ENCODE data around the gene MATCAP1. TPM values are rescaled to one million over a fixed set of nuclear protein-coding genes. Genes with fewer than 3 reads are reported as not detected.

MATCAP1 gene
- total and polyA plus RNA-seq, 2 of the 13 experiments (the other 11 are each of a cell fraction or from before 2014, with no cell fraction given) = 11.2 to 24.5 TPM

GRCh38 chr16:67226804-67227566, 43.2 kb upstream of the MATCAP1 start, which contains the start of gene TMEM208 (continued):
- TF ChIP-seq STAT6 (CRISPR knock-in tag; IDR thresholded peaks at IDR 0.05; ENCODE audit: borderline replicate concordance) (no peak; the same call in 1 of the 2 replicates), ZNF75D (CRISPR knock-in tag; IDR thresholded peaks at IDR 0.05; ENCODE audit: borderline replicate concordance) (no peak), GATA4 (IDR thresholded peaks at IDR 0.05; ENCODE audit: borderline replicate concordance, low read depth) (no peak), ATM (IDR thresholded peaks at IDR 0.05; ENCODE audit: borderline replicate concordance) (no peak; the same call in 1 of the 2 replicates), MXI1 (IDR thresholded peaks at IDR 0.05; ENCODE audit: borderline replicate concordance, low read depth, low read length) (peak; percentile 92; the same call in 1 of the 3 replicates), ZNF3 (CRISPR knock-in tag; IDR thresholded peaks at IDR 0.05) (0 out of 2 replicates have a peak, but pooled peaks have one; percentile 6), ZNF253 (CRISPR knock-in tag; IDR thresholded peaks at IDR 0.05; ENCODE audit: borderline replicate concordance) (no peak), ZSCAN5A (CRISPR knock-in tag; IDR thresholded peaks at IDR 0.05; ENCODE audit: borderline replicate concordance) (peak; percentile 61; the same call in 1 of the 2 replicates), HOXA9 (CRISPR knock-in tag; IDR thresholded peaks at IDR 0.05; ENCODE audit: borderline replicate concordance) (no peak), IRF2 (CRISPR knock-in tag; IDR thresholded peaks at IDR 0.05) (peak; percentile 99), TCF7 (IDR thresholded peaks at IDR 0.05; ENCODE audit: low read depth) (no peak), ZNF160 (CRISPR knock-in tag; IDR thresholded peaks at IDR 0.05) (peak; percentile 65; the same call in 1 of the 2 replicates), CREB1 (IDR thresholded peaks at IDR 0.05) (peak; percentile 99), CREB1 (CRISPR knock-in tag; IDR thresholded peaks at IDR 0.05) (peak; percentile 100), ARID2 (CRISPR knock-in tag; IDR thresholded peaks at IDR 0.05; ENCODE audit: borderline replicate concordance) (no peak), ZSCAN20 (CRISPR knock-in tag; IDR thresholded peaks at IDR 0.05; ENCODE audit: borderline replicate concordance) (no peak), TCF12 (IDR thresholded peaks at IDR 0.05) (no peak), TCF12 (CRISPR knock-in tag; IDR thresholded peaks at IDR 0.05) (no peak), ZNF580 (CRISPR knock-in tag; IDR thresholded peaks at IDR 0.05; ENCODE audit: borderline replicate concordance, low read depth) (no peak; the same call in 1 of the 2 replicates), ZFP37 (CRISPR knock-in tag; IDR thresholded peaks at IDR 0.05; ENCODE audit: borderline replicate concordance) (peak; percentile 93), JUNB (CRISPR knock-in tag; IDR thresholded peaks at IDR 0.05; ENCODE audit: borderline replicate concordance) (no peak), ZFP82 (CRISPR knock-in tag; IDR thresholded peaks at IDR 0.05; ENCODE audit: borderline replicate concordance) (no peak), FOSL2 (CRISPR knock-in tag; IDR thresholded peaks at IDR 0.05) (peak; percentile 66), HDAC1 (CRISPR knock-in tag; IDR thresholded peaks at IDR 0.05) (peak; percentile 100)
- TF ChIP-seq, protein P1, sequence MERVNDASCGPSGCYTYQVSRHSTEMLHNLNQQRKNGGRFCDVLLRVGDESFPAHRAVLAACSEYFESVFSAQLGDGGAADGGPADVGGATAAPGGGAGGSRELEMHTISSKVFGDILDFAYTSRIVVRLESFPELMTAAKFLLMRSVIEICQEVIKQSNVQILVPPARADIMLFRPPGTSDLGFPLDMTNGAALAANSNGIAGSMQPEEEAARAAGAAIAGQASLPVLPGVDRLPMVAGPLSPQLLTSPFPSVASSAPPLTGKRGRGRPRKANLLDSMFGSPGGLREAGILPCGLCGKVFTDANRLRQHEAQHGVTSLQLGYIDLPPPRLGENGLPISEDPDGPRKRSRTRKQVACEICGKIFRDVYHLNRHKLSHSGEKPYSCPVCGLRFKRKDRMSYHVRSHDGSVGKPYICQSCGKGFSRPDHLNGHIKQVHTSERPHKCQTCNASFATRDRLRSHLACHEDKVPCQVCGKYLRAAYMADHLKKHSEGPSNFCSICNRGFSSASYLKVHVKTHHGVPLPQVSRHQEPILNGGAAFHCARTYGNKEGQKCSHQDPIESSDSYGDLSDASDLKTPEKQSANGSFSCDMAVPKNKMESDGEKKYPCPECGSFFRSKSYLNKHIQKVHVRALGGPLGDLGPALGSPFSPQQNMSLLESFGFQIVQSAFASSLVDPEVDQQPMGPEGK (CRISPR knock-in tag; IDR thresholded peaks at IDR 0.05) = peak; percentile 94

Data from HepG2 (cell line).